GM18520 (cell line): ENCODE data around the gene WWOX.
"Not testable (repeated sequence)": the region's sequence is repeated elsewhere in the genome, so short reads cannot be mapped to it uniquely, and the experiment has no call there.

Source experiments
- ATAC-seq: cut with Tn5 transposase; IDR thresholded peaks from one replicate; pipeline ENCODE4 v1.9.1; 2021; ENCODE audit not compliant: unreplicated experiment

The WWOX gene

DNA sequence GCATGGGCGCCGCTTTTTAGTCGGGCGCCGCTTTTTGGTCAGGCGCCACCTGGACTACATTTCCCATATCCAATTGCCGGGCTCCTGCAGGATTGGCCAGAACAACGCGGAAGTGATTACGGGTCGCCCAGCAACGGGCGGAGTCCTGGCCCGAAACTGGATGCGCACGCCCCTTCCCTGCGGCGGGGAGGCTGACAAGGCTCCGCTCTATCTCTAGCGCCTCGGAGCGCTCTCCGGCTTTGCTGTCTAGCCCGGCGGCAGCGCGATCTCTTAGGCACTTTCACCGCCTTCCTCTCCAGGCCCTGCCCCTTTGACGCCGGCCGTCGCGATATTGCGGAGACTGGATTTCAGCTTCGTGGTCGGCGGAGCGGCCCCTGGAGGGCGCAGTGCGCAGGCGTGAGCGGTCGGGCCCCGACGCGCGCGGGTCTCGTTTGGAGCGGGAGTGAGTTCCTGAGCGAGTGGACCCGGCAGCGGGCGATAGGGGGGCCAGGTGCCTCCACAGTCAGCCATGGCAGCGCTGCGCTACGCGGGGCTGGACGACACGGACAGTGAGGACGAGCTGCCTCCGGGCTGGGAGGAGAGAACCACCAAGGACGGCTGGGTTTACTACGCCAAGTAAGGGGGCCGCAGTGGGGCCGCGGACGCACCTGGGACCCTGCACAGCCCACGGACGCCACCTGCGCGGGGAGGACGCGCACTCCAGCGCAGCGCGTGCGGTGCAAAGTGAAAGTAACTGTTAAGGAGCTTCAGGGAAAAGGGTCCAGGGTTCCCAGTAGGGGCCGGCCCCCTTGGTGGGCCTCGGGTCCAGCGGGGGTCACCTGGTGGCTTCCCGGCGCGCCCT lies at the start of gene WWOX:
Gene WWOX (plus strand): TSS at position 384 of the 841 bp plus-strand sequence.
- ATAC-seq = peak; percentile 96

DNA sequence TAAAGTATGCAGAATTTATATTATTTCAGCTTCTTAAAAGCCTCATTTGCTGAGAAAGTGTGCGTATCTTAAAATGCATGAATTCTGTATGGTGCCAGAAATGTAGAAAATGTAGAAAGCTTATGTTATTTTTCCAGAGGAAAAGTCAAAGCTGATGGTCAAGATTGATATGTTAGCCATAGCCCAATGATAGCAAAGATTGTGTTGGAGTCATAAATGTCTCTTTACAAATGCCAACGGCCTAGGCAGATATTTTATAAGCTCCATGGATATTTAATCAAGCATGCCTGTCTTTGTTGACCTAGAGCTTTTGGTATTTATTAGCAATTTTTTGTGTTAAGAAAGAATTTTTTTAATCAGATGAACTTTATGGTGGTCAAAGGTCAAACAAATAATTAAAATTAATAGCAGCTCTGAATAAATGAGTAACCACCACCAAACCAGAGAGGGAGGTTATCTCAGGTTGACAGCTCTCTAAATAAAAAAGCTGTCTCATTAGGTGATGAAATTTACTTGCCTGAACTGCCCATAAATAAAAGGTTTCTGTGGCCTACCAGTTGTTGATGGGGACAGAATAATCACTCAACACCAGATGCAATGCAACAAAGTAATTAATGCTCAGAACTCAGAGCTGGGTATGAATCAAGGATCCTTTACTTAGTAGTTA lies 48.6 kb upstream of the WWOX start:
- no peak for ATAC-seq

- no peak for ATAC-seq
Measured at GRCh38 chr16:78057803-78058564, 41.5 kb upstream of the WWOX start.

DNA sequence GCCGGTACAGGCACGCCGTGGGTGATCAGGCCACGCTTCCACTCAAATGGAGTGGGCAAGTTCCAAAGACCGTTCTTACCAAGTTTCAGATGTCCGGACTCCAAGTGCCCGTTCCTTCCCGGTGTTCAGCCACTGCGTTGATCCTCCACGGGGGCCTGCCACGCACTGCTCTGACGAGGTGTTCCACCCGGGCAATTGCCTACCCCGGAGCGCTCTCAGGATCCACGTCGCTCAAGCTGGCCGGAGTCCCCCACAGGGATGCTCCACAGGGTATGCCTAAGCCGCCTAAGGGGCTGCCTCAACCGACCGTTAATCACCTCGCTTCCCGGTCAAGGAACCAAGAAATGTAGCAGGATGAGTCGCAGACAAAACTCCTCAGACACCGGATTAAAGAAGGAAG lies 39.6 kb upstream of the WWOX start:
- ATAC-seq = not testable (repeated sequence)

- ATAC-seq = no peak
Measured at GRCh38 chr16:78060295-78060694, 39.2 kb upstream of the WWOX start.

- no peak for ATAC-seq
Measured at GRCh38 chr16:78060809-78061208, 38.6 kb upstream of the WWOX start.

DNA sequence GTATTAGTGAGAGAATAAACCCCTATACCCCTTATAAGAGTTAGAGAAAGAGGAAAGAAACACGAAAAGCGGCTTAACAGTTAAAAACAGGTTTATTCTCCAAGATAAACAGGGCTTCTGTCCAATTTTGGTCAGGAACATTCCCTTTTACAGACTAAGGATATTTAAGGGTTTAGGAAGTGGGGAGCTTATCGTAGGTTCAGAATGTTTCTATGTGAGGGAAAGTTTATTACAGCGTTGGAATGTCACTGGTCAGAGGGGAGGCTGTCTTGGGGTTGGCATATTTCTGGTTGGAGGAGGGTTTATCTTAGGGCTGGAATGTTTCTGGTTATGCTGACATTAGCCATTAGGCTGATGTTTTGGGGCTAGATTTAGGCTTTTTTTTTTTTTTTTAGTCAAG lies 34.1 kb upstream of the WWOX start:
- no peak for ATAC-seq

DNA sequence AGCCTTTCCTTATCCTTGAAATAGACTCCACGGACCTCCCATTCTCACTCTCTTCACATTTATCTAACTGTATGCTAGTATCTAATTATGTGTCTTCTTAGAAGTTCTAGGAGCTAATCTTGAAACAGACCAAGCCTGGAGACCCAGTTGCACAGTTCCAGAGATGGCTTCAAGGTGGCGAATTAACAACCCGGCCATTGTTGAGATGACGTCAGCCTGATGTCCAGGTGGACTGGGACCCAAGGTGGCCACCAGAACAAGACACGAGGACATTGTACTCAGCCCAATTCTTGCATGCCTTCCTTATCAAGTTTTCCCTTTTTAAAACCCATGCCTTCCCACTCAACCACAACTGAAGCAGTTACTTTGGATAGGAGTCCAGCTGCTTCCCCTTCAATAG lies 29.5 kb upstream of the WWOX start:
- no peak for ATAC-seq

DNA sequence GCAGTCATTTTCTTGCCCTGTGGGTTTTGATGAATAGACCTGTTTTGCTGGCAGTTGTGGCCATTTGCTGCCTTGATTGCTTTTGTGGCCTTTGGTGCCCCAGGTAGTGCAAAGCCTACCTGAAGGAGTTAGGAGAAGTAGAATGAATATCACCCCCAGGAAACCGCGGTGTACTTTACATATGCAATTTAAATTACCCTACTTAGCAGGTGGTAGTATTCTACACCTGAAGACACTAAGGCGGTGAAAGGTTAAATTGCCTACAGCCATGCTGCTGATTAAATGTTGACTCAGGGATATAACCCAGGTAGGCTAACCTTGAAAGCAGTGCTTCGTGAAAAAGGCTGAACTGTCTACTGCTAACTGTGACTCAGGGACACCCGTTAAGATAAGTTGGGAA lies 27.2 kb upstream of the WWOX start:
- ATAC-seq = no peak

DNA sequence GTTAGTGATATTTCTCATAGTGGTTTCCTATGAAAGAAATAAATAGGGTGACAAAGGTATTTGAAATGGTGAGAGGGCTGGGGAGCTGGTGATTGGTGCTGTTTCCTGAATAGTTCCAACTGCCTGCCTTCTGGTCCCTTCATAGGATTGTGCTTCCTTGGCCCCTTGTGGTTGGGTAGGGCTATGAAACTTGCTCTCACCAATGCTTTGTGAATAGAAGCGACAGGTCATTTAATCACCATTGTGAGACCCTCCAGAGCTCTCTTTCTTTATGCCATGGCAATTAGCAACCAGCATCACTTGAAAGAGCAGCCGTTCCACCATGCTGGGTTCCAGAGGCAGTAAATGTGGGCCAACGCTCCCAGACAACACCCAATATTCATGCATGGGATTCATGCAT lies 23.7 kb upstream of the WWOX start:
- ATAC-seq = no peak

GRCh38 chr16:78081341-78081740 lies 18.1 kb upstream of the WWOX start:
- ATAC-seq = no peak

DNA sequence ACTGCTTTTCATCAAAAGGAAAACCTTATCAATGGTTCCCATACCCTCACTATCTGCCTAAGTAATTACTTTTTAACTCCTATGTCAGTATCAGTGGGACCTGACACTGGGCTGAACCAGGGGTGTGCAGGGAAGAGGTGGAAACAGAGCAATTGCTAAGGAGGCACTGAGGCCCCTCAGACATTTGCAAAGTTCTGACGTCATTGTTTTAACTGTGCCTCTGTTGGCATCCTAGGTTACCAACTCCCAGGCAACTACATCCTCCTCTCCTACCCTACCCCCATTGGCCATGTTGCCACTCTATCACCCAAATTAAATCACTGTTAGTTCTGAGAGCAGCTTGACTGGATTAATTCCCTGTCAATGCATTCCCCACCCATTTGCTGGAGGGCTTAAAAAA lies 8.0 kb upstream of the WWOX start:
- no peak for ATAC-seq

DNA sequence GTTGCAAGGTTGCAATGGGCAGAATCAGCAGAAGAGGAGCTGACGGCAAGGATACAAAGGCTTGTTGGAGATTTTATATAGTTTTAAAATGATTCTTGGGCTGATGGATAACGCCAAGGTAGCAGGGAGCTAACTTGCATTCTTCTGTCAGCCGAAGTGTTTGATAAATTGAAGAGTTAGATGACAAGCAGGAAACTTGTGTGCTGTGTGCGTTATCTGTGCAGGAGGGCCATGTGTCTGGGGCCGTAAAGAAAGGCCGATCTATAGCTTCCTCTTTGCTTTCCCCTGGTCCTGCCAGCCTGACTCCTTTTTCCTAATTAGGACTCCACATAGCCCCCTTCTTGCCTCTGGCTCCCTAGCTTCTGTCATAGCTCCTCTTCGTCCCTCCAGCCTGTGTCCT lies 6.7 kb upstream of the WWOX start:
- no peak for ATAC-seq

GRCh38 chr16:78094166-78094565 lies 5.3 kb upstream of the WWOX start:
- no peak for ATAC-seq

DNA sequence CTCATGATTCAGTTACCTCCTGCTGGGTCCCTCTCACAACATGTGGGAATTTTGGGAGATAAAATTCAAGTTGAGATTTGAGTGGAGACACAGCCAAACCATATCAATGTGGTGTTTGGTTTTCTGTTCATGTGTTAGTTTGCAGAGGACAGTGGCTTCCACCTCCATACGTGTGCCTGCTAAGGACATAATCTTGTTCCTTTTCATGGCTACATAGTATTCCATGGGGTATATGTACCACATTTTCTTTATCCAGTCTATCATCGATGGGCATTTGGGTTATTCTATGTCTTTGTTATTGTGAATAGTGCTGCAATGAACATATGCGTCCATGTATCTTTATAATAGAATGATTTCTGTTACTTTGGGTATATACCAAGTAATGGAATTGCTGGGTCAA lies 4.5 kb upstream of the WWOX start:
- no peak for ATAC-seq

- no peak for ATAC-seq
Measured at GRCh38 chr16:78096386-78096785, 3.1 kb upstream of the WWOX start.

GRCh38 chr16:78097548-78097947 lies 1.9 kb upstream of the WWOX start:
- no peak for ATAC-seq

GRCh38 chr16:78098087-78098486 lies 1.4 kb upstream of the WWOX start:
- no peak for ATAC-seq

DNA sequence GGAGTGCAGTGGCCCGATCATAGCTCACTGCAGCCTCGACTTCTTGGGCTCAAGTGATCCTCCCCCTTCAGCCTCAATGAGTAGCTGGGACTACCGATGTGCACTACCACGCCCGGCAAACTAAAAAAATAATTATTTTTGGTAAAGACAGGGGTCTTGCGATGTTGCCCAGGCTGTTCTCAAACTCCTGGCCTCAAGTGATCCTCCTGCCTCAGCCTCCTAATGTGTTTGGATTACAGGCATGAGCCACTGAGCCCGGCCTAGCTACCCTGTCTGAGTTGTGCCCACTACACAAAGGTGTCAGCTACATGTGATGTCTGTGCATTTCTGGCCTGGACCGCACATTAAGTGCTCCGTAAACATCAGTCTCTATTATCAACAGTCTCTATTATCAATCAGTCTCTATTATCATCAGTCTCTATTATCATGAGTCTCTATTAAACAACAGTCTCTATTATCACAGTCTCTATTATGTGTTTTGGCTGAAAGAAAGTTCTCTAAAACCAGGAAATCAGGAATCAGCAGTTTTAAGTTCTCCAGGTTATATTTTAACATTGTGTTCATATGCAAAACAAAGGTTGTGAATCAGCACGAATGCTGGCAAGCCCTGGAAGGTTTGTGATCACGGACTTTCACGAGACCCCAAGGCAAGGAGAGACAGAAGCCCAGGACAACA lies 721 bp upstream of the WWOX start:
- ATAC-seq = no peak

DNA sequence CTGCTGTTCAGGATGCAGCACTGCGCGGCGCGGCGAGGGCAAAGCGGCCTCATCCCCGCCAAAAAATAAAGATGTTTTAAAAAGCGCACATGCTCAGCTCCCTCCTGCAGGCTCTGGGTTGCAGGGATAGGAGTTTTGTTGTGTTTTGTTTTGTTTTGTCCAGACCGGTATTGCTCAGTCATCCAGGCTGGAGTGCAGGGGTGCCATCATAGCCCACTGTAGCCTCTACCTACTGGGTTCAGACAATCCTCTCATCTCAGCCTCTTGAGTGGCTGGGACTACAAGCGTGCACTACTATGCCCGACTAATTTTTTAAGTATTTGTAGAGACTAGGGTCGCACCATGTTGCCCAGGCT lies 636 bp downstream of the WWOX start:
- no peak for ATAC-seq

GRCh38 chr16:78102122-78102660 lies 2.7 kb downstream of the WWOX start:
- no peak for ATAC-seq
